ENCODE data around the gene ILRUN. TPM values are rescaled to one million over a fixed set of nuclear protein-coding genes. Genes with fewer than 3 reads are reported as not detected.

The ILRUN gene
- total RNA-seq, 4 donors from 2014 or later: 60.2 to 65.4 (median 62.9) TPM

Other genes starting within 250 kb of the ILRUN start
- under 1 TPM in 3 of 4 donors, not detected in 1; 0.08 to 0.42 (median 0.10) TPM for gene PACSIN1, start 230.7 kb downstream of the ILRUN start, total RNA-seq
- gene SPDEF, start 140.4 kb downstream of the ILRUN start, total RNA-seq: 10 to 100 TPM in 3 of 4 donors, 1 to 10 TPM in 1; 9.1 to 47.9 (median 28.7) TPM
- gene SNRPC, start 60.7 kb upstream of the ILRUN start, total RNA-seq: 10 to 100 TPM; 38.4 to 51.0 (median 43.9) TPM
- 1 to 10 TPM; 5.6 to 9.0 (median 7.4) TPM for gene BLTP3A, start 95.3 kb upstream of the ILRUN start, total RNA-seq
- gene TAF11, start 191.3 kb upstream of the ILRUN start, total RNA-seq: 10 to 100 TPM; 14.5 to 23.1 (median 18.1) TPM
- gene ANKS1A, start 192.5 kb upstream of the ILRUN start, total RNA-seq: 10 to 100 TPM; 22.9 to 27.8 (median 25.3) TPM

Data from lower leg skin (tissue), 4 donors.